Measurements from ENCODE around the gene EIF2AK3.

DNA sequence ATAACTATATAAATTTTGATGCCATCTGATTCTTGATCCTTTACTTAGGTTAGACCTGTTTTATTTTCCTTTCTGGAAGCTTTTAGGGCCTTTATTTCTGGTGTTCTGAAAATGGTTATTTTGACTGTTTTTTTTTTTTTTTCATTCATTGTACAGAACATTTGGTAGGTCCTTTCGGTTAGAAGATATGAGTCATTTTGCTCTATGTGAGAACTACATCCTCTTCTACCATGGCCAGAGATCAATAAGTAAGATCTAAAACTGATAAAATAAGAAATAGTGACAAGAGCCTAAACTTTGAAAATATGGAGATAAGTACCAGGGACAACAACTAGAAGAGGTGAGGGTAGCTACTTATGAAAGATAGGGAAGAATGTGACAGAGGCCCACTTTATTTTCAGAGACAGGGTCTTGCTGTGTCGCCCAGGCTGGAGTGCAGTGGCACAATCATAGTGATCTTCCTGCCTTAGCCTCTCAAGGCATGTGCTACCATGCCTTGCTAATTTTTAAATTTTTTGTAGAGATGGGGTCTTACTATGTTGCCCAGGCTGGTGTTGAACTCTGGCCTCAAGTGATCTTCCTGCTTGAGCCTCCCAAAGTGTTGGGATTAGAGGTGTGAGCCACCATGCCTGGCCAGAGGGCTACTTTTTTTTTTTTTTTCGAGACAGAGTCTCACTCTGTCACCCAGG is 66.5 kb downstream of the EIF2AK3 start:
- TF ChIP-seq, protein P1, sequence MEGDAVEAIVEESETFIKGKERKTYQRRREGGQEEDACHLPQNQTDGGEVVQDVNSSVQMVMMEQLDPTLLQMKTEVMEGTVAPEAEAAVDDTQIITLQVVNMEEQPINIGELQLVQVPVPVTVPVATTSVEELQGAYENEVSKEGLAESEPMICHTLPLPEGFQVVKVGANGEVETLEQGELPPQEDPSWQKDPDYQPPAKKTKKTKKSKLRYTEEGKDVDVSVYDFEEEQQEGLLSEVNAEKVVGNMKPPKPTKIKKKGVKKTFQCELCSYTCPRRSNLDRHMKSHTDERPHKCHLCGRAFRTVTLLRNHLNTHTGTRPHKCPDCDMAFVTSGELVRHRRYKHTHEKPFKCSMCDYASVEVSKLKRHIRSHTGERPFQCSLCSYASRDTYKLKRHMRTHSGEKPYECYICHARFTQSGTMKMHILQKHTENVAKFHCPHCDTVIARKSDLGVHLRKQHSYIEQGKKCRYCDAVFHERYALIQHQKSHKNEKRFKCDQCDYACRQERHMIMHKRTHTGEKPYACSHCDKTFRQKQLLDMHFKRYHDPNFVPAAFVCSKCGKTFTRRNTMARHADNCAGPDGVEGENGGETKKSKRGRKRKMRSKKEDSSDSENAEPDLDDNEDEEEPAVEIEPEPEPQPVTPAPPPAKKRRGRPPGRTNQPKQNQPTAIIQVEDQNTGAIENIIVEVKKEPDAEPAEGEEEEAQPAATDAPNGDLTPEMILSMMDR (conservative IDR thresholded peaks at IDR 0.05; ENCODE audit: low read length) = no peak
- no peak for TF ChIP-seq EZH2phosphoT487 (IDR thresholded peaks at IDR 0.05; ENCODE audit: borderline replicate concordance)

Data from Loucy (cell line).